SK-N-SH (cell line): ENCODE data around the gene RPS16. TPM values are rescaled to one million over a fixed set of nuclear protein-coding genes. Genes with fewer than 3 reads are reported as not detected.
A peak's percentile ranks its signal among the peaks of the same experiment; 100 is the strongest.

Source experiments
- CTCF ChIA-PET: fragments of 300-600, 350-600 bp; formaldehyde crosslinking; extraction: SDS; loops from one replicate; lab custom pipeline; 2021; lab: Yijun Ruan, JAX
- POLR2A ChIA-PET: fragments of 350-600 bp; sonication (Branson Sonifier 250); formaldehyde crosslinking; extraction: SDS; loops from one replicate; lab custom pipeline; 2020; ENCODE audit warnings: antibody characterized with exemption, inconsistent platforms; lab: Yijun Ruan, JAX
- DNase-seq: peaks from one replicate; pipeline ENCODE4 v3.0.0; 2012
- H2AFZ ChIP-seq: fragments of 200-600 bp; sonication (generic); 2 replicates; pipeline ENCODE4 v1.8.1; 2016; ENCODE audit warnings: antibody characterized with exemption, mild to moderate bottlenecking, low read depth
- H3F3A ChIP-seq: fragments of 200-600 bp; sonication (generic); replicated peaks from 2 replicates; pipeline ENCODE3; 2016; ENCODE audit warnings: antibody characterized with exemption, mild to moderate bottlenecking; ENCODE audit not compliant: insufficient read depth
- H3K27ac ChIP-seq, 2 experiments: fragments of 200-500 bp in 1 of 2; fragments of 200-600 bp in 1 of 2; sonication (Bioruptor generic) in 1 of 2; sonication (generic), shearing (Covaris generic) in 1 of 2; 2 replicates each; pipeline versions ENCODE4 v1.5.1 to v1.6.1; 2014 to 2016; ENCODE audit warnings: low read depth in 2 of 2, inconsistent platforms in 1 of 2, low read length in 1 of 2, mild to moderate bottlenecking in 1 of 2, mixed read lengths in 1 of 2
- H3K27me3 ChIP-seq: fragments of 200-600 bp; sonication (generic), shearing (Covaris generic); 2 replicates; pipeline ENCODE4 v1.6.1; 2016; ENCODE audit warnings: mixed run types; ENCODE audit not compliant: insufficient read depth
- H3K36me3 ChIP-seq, 2 experiments: fragments of 200-500 bp in 1 of 2; fragments of 200-600 bp in 1 of 2; sonication (Bioruptor generic) in 1 of 2; sonication (generic) in 1 of 2; replicated peaks in 1 of 2; 2 replicates each; pipeline versions ENCODE3 to v1.5.1; 2014 to 2016; ENCODE audit warnings: low read length in 1 of 2, mild to moderate bottlenecking in 1 of 2; ENCODE audit not compliant: insufficient read depth in 2 of 2, control insufficient read depth in 1 of 2
- H3K4me1 ChIP-seq, 2 experiments: fragments of 200-500 bp in 1 of 2; fragments of 200-600 bp in 1 of 2; sonication (Bioruptor generic) in 1 of 2; sonication (generic), shearing (Covaris generic) in 1 of 2; 2 replicates each; pipeline versions ENCODE4 v1.5.1 to v1.6.1; 2014 to 2016; ENCODE audit warnings: low read depth in 1 of 2, low read length in 1 of 2, mixed run types in 1 of 2; ENCODE audit not compliant: insufficient read depth in 2 of 2, control insufficient read depth in 1 of 2
- H3K4me2 ChIP-seq: fragments of 200-600 bp; sonication (generic), shearing (Covaris generic); 2 replicates; pipeline ENCODE4 v1.6.1; 2017; ENCODE audit warnings: mixed run types
- H3K4me3 ChIP-seq, 2 experiments: fragments of 200-500 bp in 1 of 2; fragments of 200-600 bp in 1 of 2; sonication (Bioruptor generic) in 1 of 2; sonication (generic), shearing (Covaris generic) in 1 of 2; 2 replicates each; pipeline versions ENCODE4 v1.5.1 to v1.8.1; 2014 to 2016; ENCODE audit warnings: low read depth in 2 of 2, inconsistent platforms in 1 of 2, low read length in 1 of 2, mild to moderate bottlenecking in 1 of 2, mixed read lengths in 1 of 2, moderate library complexity in 1 of 2
- H3K79me2 ChIP-seq: fragments of 200-600 bp; sonication (generic); 2 replicates; pipeline ENCODE4 v1.8.1; 2017; ENCODE audit warnings: mild to moderate bottlenecking; ENCODE audit not compliant: insufficient read depth
- H3K9ac ChIP-seq: fragments of 200-600 bp; sonication (generic); 2 replicates; pipeline ENCODE4 v1.6.1; 2017; ENCODE audit warnings: mixed run types
- H3K9me2 ChIP-seq: fragments of 200-600 bp; sonication (generic); 2 replicates; pipeline ENCODE4 v1.6.1; 2017; ENCODE audit warnings: mixed run types
- H3K9me3 ChIP-seq: fragments of 200-600 bp; sonication (generic); 2 replicates; pipeline ENCODE4 v1.6.1; 2017; ENCODE audit warnings: mixed run types, mild to moderate bottlenecking, moderate library complexity
- H4K20me1 ChIP-seq: fragments of 200-600 bp; sonication (generic); 2 replicates; pipeline ENCODE4 v1.6.1; 2017; ENCODE audit warnings: mild to moderate bottlenecking, mixed run types; ENCODE audit not compliant: insufficient read depth
- ELF1 ChIP-seq: IDR thresholded peaks from 2 replicates; pipeline ENCODE4 v1.4.0; 2012
- GABPA ChIP-seq: IDR thresholded peaks from 2 replicates; pipeline ENCODE4 v1.4.0; 2012; ENCODE audit warnings: low read depth, mild to moderate bottlenecking
- GATA2 ChIP-seq: sonication (generic); formaldehyde crosslinking; IDR thresholded peaks from 2 replicates; pipeline ENCODE4 v1.5.0; 2020; ENCODE audit warnings: mild to moderate bottlenecking, missing genetic modification reagents
- JUND ChIP-seq: IDR thresholded peaks from 2 replicates; pipeline ENCODE4 v1.4.0; 2012
- NRF1 ChIP-seq: IDR thresholded peaks from 2 replicates; pipeline ENCODE4 v1.6.1; 2012; ENCODE audit warnings: low read depth, mild to moderate bottlenecking, low read length
- RFX5 ChIP-seq: IDR thresholded peaks from 2 replicates; pipeline ENCODE4 v1.6.1; 2012; ENCODE audit warnings: mild to moderate bottlenecking, improper control_type of control experiment, low read length
- SIN3A ChIP-seq: IDR thresholded peaks from 2 replicates; pipeline ENCODE4 v1.6.1; 2012; ENCODE audit warnings: low read depth, mild to moderate bottlenecking, low read length, moderate library complexity, borderline replicate concordance
- SMC3 ChIP-seq: IDR thresholded peaks from 2 replicates; pipeline ENCODE4 v1.6.1; 2012; ENCODE audit warnings: low read depth, low read length, improper control_type of control experiment
- TAF1 ChIP-seq: IDR thresholded peaks from 2 replicates; pipeline ENCODE4 v1.6.1; 2012; ENCODE audit warnings: low read depth, mild to moderate bottlenecking, low read length, moderate library complexity, borderline replicate concordance
- YY1 ChIP-seq: IDR thresholded peaks from 2 replicates; pipeline ENCODE4 v1.4.0; 2012; ENCODE audit warnings: low read depth, mild to moderate bottlenecking
- WGBS: methylation state at CpG from one replicate; pipeline ENCODE4 v1.1.6; 2017; ENCODE audit warnings: low lambda C conversion rate; 5-methylcytosine and 5-hydroxymethylcytosine counted together
- polyA plus RNA-seq, 3 experiments: library from polyadenylated mRNA; depleted of rRNA; stranded (reverse); fragments of >200 nt; gene quantifications; 2 replicates each; pipeline ENCODE4 v1.2.3, GENCODE V29; 2012
- TF ChIP-seq, protein P1 (sequence below): fragments of 200-600 bp; sonication (generic); IDR thresholded peaks from 2 replicates; pipeline ENCODE4 v1.6.1; 2017; ENCODE audit warnings: antibody characterized with exemption, mild to moderate bottlenecking, moderate library complexity
- TF ChIP-seq, protein P2 (sequence below): IDR thresholded peaks from 2 replicates; pipeline ENCODE4; 2012
- TF ChIP-seq, protein P3 (sequence below): IDR thresholded peaks from 2 replicates; pipeline ENCODE4 v1.4.0; 2012; ENCODE audit warnings: low read depth, borderline replicate concordance
- TF ChIP-seq, protein P4 (sequence below): IDR thresholded peaks from 2 replicates; pipeline ENCODE4 v1.6.1; 2012; ENCODE audit warnings: mild to moderate bottlenecking, low read depth, low read length, moderate library complexity

Gene RPS16
- polyA plus RNA-seq, 1 of the 3 experiments (the other 2 are of a cell fraction) = 7,541 TPM

DNA sequence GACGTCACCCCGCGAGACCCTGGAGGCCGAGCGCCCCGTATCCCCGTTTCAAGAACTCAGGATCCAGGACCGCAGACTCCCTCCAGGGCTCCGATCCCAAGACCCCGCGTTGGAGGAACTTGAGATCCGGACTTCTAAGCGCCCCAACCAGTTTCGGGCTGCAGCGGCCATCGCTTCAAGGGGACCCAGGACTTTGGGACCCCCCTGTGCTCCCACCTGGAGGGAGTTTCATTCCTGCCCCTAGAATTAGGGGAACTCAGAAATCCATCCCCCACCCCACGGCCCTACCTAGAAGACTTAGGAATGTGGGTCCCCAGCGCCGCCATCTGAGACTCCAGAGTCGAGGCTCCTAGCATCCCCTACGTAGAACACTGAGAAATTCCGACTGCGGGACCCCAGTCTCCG is 22.9 kb downstream of the RPS16 start:
- TF ChIP-seq TAF1 = 0 out of 2 replicates have a peak, but pooled peaks have one; percentile 2
- TF ChIP-seq ELF1 = no peak
- TF ChIP-seq, protein P1, sequence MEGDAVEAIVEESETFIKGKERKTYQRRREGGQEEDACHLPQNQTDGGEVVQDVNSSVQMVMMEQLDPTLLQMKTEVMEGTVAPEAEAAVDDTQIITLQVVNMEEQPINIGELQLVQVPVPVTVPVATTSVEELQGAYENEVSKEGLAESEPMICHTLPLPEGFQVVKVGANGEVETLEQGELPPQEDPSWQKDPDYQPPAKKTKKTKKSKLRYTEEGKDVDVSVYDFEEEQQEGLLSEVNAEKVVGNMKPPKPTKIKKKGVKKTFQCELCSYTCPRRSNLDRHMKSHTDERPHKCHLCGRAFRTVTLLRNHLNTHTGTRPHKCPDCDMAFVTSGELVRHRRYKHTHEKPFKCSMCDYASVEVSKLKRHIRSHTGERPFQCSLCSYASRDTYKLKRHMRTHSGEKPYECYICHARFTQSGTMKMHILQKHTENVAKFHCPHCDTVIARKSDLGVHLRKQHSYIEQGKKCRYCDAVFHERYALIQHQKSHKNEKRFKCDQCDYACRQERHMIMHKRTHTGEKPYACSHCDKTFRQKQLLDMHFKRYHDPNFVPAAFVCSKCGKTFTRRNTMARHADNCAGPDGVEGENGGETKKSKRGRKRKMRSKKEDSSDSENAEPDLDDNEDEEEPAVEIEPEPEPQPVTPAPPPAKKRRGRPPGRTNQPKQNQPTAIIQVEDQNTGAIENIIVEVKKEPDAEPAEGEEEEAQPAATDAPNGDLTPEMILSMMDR = peak; percentile 10; the same call in 1 of the 2 replicates
- no peak for TF ChIP-seq SIN3A
- TF ChIP-seq SMC3 = 0 out of 2 replicates have a peak, but pooled peaks have one; percentile 19
- TF ChIP-seq, all 33 proteins: peak for 3
- Histone ChIP-seq H3K9me3 (no peaks in the 10 kb centered on the region), H3K27ac (peak overlapping the region; percentile 94 to 96), H3K36me3 (peaks cover 5% of the 10 kb centered on the region in 2 experiments), H2AFZ (peak overlapping the region; percentile 74), H3K27me3 (no peaks in the 10 kb centered on the region), H3F3A (peaks cover 33% of the 10 kb centered on the region), H3K9ac (peak overlapping the region; percentile 97), H3K9me2 (no peaks in the 10 kb centered on the region), H3K79me2 (peaks cover 63% of the 10 kb centered on the region), H4K20me1 (peaks cover 21% of the 10 kb centered on the region), H3K4me3 (peak overlapping the region; percentile 92 to 96), H3K4me2 (peak overlapping the region; percentile 99), H3K4me1 (peaks cover 29 to 40% of the 10 kb centered on the region in 2 experiments; a peak in 3 of 4 replicates)
- DNase-seq = no peak
- ChIA-PET POLR2A (interaction anchor here (1.8 to 2.2 kb wide), 2 partner anchors 23 kb away, joined by 14 to 28 read pairs; partner anchors contain the start of gene RPS16), CTCF (interaction anchor here (0.6 to 5.1 kb wide), 12 partner anchors 11 to 940 kb away, joined by 3 to 106 read pairs (median 7); partner anchors contain the start of genes EID2B, MED29, PAF1 and RPS16)
- 0% methylated on average over 21 of the region's 24 CpGs for WGBS

DNA sequence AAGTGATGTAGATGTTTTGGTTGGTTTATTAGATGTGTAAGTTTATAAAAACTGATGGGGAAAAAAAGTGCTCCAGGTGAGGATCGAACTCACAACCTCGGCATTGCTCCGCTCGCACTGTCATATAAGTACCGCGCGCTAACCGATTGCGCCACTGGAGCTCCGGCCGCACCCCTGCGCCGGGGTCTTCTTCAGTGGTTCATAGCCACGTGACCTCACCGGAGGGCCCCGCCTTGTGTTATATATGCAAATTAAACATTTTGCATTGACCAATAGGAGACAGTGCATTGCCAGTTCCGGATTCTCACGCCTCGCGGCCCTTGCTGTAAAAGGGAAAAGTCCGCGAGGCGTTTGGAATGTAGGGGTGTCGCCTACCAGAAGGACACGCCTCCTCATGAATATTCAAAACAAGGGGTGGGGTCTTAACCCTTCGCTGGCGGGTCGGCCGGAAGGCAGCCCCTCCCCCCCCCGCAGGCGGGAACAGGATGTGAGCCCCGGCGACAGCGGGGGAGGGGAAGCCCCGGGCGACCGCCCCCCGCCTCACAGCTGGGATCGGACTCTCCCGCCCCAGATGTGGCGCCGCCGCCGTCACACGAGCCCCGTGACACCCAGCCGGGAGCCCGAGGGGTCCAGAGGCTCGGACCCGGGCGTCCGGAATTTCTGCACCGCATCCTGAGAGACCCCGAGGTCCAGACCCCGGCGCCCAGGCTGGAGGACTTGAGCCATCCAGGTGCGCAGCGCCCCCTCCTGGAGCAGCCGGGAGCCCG is 23.5 kb downstream of the RPS16 start, which contains the start of gene PLEKHG2:
Gene PLEKHG2, plus strand, starts transcription at position 570 of the 767 bp plus-strand sequence. CDS start 1,418 bp downstream, outside the sequence.
- Histone ChIP-seq H3K9ac (peak within 1 kb of the TSS; percentile 97), H3K79me2 (peaks cover 65% of the 10 kb centered on the region), H3F3A (peaks cover 33% of the 10 kb centered on the region), H3K4me1 (peaks cover 29 to 44% of the 10 kb centered on the region in 2 experiments; a peak in 3 of 4 replicates), H3K36me3 (peaks cover 3 to 7% of the 10 kb centered on the region in 2 experiments), H3K27me3 (no peaks in the 10 kb centered on the region), H3K9me2 (no peaks in the 10 kb centered on the region), H3K4me2 (peak within 1 kb of the TSS; percentile 99), H4K20me1 (peaks cover 27% of the 10 kb centered on the region), H3K9me3 (no peaks in the 10 kb centered on the region), H2AFZ (peak within 1 kb of the TSS; percentile 74), H3K27ac (peak within 1 kb of the TSS; percentile 94 to 96), H3K4me3 (peak within 1 kb of the TSS; percentile 92 to 96)
- ChIA-PET CTCF (interaction anchor here (0.6 to 5.1 kb wide), 17 partner anchors 12 to 941 kb away, joined by 3 to 106 read pairs (median 6); partner anchors contain the start of genes EID2B, MED29, PAF1 and RPS16), POLR2A (interaction anchor here (1.8 kb wide), 1 partner anchor 24 kb away, joined by 14 read pairs; the partner anchor contains the start of gene RPS16)
- DNase-seq = peak; percentile 95
- 1% methylated on average over 45 of the region's 60 CpGs for WGBS
- 0 out of 2 replicates have a peak, but pooled peaks have one; percentile 7 for TF ChIP-seq JUND
- TF ChIP-seq GATA2 (CRISPR knock-in tag) = no peak
- TF ChIP-seq YY1 = no peak
- peak; percentile 80 for TF ChIP-seq RFX5
- TF ChIP-seq NRF1 = no peak
- TF ChIP-seq GABPA = peak; percentile 70
- TF ChIP-seq, protein P2, sequence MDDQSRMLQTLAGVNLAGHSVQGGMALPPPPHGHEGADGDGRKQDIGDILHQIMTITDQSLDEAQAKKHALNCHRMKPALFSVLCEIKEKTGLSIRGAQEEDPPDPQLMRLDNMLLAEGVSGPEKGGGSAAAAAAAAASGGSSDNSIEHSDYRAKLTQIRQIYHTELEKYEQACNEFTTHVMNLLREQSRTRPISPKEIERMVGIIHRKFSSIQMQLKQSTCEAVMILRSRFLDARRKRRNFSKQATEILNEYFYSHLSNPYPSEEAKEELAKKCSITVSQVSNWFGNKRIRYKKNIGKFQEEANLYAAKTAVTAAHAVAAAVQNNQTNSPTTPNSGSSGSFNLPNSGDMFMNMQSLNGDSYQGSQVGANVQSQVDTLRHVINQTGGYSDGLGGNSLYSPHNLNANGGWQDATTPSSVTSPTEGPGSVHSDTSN = peak; percentile 29; the same call in 1 of the 2 replicates
- TF ChIP-seq, protein P3, sequence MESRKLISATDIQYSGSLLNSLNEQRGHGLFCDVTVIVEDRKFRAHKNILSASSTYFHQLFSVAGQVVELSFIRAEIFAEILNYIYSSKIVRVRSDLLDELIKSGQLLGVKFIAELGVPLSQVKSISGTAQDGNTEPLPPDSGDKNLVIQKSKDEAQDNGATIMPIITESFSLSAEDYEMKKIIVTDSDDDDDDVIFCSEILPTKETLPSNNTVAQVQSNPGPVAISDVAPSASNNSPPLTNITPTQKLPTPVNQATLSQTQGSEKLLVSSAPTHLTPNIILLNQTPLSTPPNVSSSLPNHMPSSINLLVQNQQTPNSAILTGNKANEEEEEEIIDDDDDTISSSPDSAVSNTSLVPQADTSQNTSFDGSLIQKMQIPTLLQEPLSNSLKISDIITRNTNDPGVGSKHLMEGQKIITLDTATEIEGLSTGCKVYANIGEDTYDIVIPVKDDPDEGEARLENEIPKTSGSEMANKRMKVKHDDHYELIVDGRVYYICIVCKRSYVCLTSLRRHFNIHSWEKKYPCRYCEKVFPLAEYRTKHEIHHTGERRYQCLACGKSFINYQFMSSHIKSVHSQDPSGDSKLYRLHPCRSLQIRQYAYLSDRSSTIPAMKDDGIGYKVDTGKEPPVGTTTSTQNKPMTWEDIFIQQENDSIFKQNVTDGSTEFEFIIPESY = peak; percentile 62
- TF ChIP-seq, protein P4, sequence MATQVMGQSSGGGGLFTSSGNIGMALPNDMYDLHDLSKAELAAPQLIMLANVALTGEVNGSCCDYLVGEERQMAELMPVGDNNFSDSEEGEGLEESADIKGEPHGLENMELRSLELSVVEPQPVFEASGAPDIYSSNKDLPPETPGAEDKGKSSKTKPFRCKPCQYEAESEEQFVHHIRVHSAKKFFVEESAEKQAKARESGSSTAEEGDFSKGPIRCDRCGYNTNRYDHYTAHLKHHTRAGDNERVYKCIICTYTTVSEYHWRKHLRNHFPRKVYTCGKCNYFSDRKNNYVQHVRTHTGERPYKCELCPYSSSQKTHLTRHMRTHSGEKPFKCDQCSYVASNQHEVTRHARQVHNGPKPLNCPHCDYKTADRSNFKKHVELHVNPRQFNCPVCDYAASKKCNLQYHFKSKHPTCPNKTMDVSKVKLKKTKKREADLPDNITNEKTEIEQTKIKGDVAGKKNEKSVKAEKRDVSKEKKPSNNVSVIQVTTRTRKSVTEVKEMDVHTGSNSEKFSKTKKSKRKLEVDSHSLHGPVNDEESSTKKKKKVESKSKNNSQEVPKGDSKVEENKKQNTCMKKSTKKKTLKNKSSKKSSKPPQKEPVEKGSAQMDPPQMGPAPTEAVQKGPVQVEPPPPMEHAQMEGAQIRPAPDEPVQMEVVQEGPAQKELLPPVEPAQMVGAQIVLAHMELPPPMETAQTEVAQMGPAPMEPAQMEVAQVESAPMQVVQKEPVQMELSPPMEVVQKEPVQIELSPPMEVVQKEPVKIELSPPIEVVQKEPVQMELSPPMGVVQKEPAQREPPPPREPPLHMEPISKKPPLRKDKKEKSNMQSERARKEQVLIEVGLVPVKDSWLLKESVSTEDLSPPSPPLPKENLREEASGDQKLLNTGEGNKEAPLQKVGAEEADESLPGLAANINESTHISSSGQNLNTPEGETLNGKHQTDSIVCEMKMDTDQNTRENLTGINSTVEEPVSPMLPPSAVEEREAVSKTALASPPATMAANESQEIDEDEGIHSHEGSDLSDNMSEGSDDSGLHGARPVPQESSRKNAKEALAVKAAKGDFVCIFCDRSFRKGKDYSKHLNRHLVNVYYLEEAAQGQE = peak; percentile 39; the same call in 1 of the 2 replicates
